Smooth muscle cell (in vitro differentiated cells): Measurements from ENCODE around the gene CEBPE. TPM values are rescaled to one million over a fixed set of nuclear protein-coding genes. Genes with fewer than 3 reads are reported as not detected.

Experiments
- DNase-seq: peaks from one replicate; lab custom pipeline; 2025; ENCODE audit not compliant: unreplicated experiment; lab: John Stamatoyannopoulos, UW
- H2AFZ ChIP-seq: fragments of 200-600 bp; sonication (generic); 2 replicates; pipeline ENCODE4 v1.6.0; 2016; ENCODE audit warnings: antibody characterized with exemption, low read depth, mild to moderate bottlenecking
- H3F3A ChIP-seq: fragments of 200-600 bp; sonication (generic); 2 replicates; pipeline ENCODE4 v1.6.0; 2017; ENCODE audit warnings: antibody characterized with exemption, low read depth
- H3K27ac ChIP-seq: fragments of 200-600 bp; sonication (generic); 2 replicates; pipeline ENCODE4 v1.5.1; 2016; ENCODE audit warnings: low read depth, mild to moderate bottlenecking
- H3K27me3 ChIP-seq: fragments of 200-600 bp; sonication (generic); 2 replicates; pipeline ENCODE4 v1.6.1; 2016; ENCODE audit warnings: low read depth, mild to moderate bottlenecking
- H3K36me3 ChIP-seq: fragments of 200-600 bp; sonication (generic); 2 replicates; pipeline ENCODE4 v1.5.1; 2016; ENCODE audit warnings: low read depth
- H3K4me1 ChIP-seq: fragments of 200-600 bp; sonication (generic); 2 replicates; pipeline ENCODE4 v1.5.1; 2016; ENCODE audit warnings: low read depth
- H3K4me2 ChIP-seq: fragments of 200-600 bp; sonication (generic); 2 replicates; pipeline ENCODE4 v1.6.0; 2016; ENCODE audit warnings: mild to moderate bottlenecking
- H3K4me3 ChIP-seq: fragments of 200-600 bp; sonication (generic); 2 replicates; pipeline ENCODE4 v1.5.1; 2016; ENCODE audit warnings: mild to moderate bottlenecking
- H3K79me2 ChIP-seq: fragments of 200-600 bp; sonication (generic); 2 replicates; pipeline ENCODE4 v1.6.0; 2016; ENCODE audit warnings: low read depth, mild to moderate bottlenecking
- H3K9ac ChIP-seq: fragments of 200-600 bp; sonication (generic); 2 replicates; pipeline ENCODE4 v1.6.0; 2016; ENCODE audit warnings: low read depth
- H3K9me3 ChIP-seq: fragments of 200-600 bp; sonication (generic); replicated peaks from 2 replicates; pipeline ENCODE4 v1.5.1; 2016; ENCODE audit warnings: low read depth
- H4K20me1 ChIP-seq: fragments of 200-600 bp; sonication (generic); 2 replicates; pipeline ENCODE4 v1.6.0; 2016; ENCODE audit warnings: low read depth
- CTCF ChIP-seq: fragments of 200-600 bp; sonication (generic); IDR thresholded peaks from 2 replicates; pipeline ENCODE4 v1.5.1; 2017; ENCODE audit warnings: borderline replicate concordance, mild to moderate bottlenecking, antibody characterized with exemption; ENCODE audit not compliant: insufficient read depth, poor library complexity, severe bottlenecking
- WGBS: methylation state at CpG from one replicate; pipeline ENCODE4 v1.1.7; 2016; ENCODE audit warnings: low lambda C conversion rate; 5-methylcytosine and 5-hydroxymethylcytosine counted together
- polyA plus RNA-seq: library from polyadenylated mRNA; unstranded; fragments of >200 nt; fragmentation: Nextera tagmentation; extraction: Ambion mirVana; gene quantifications from 2 replicates; pipeline ENCODE4 v1.2.1, GENCODE V29; 2016
- total RNA-seq: library from RNA; depleted of rRNA; stranded (reverse); fragments of >200 nt; gene quantifications from 2 replicates; pipeline ENCODE4 v1.2.3, GENCODE V29; 2014

The CEBPE gene
- total and polyA plus RNA-seq, 2 experiments from 2014 or later: not detected

- TF ChIP-seq CTCF: no peak
- H3K4me2 ChIP-seq: no peak overlapping the region
- H3K27me3 ChIP-seq: no peaks in the 10 kb centered on the region
- WGBS: 89% methylated on average over 5 of the region's 5 CpGs
- H3K9me3 ChIP-seq: no peaks in the 10 kb centered on the region
- H3F3A ChIP-seq: peaks cover 3% of the 10 kb centered on the region
- no peak overlapping the region for H3K4me3 ChIP-seq
- DNase-seq: no peak
- H4K20me1 ChIP-seq: no peaks in the 10 kb centered on the region
- H3K9ac ChIP-seq: no peak overlapping the region
- H3K79me2 ChIP-seq: no peaks in the 10 kb centered on the region
- no peak overlapping the region for H3K27ac ChIP-seq
- no peaks in the 10 kb centered on the region for H3K36me3 ChIP-seq
- peaks cover 21% of the 10 kb centered on the region for H3K4me1 ChIP-seq
- H2AFZ ChIP-seq: no peak overlapping the region
Measured at GRCh38 chr14:23162005-23162404, 43.0 kb upstream of the CEBPE start.

- no peak for TF ChIP-seq CTCF
- Histone ChIP-seq H4K20me1 (no peaks in the 10 kb centered on the region), H3K79me2 (no peaks in the 10 kb centered on the region), H3K9ac (no peak overlapping the region), H3K36me3 (no peaks in the 10 kb centered on the region), H3K27me3 (no peaks in the 10 kb centered on the region), H3K4me2 (peak overlapping the region; percentile 73), H2AFZ (no peak overlapping the region), H3K9me3 (no peaks in the 10 kb centered on the region), H3F3A (peaks cover 5% of the 10 kb centered on the region), H3K4me1 (peaks cover 18% of the 10 kb centered on the region), H3K4me3 (no peak overlapping the region), H3K27ac (peak overlapping the region; percentile 56)
- peak; percentile 9 for DNase-seq
- 39% methylated on average over 11 of the region's 11 CpGs for WGBS
Measured at GRCh38 chr14:23160924-23161522, 42.0 kb upstream of the CEBPE start.

GRCh38 chr14:23159532-23159931 lies 40.5 kb upstream of the CEBPE start:
- WGBS: 50% methylated on average over 1 of the region's 1 CpG
- H3K79me2 ChIP-seq: no peaks in the 10 kb centered on the region
- TF ChIP-seq CTCF: no peak
- no peak overlapping the region for H3K4me3 ChIP-seq
- H3K4me2 ChIP-seq: no peak overlapping the region
- H3K9ac ChIP-seq: no peak overlapping the region
- peaks cover 32% of the 10 kb centered on the region for H3K4me1 ChIP-seq
- no peak for DNase-seq
- peaks cover 12% of the 10 kb centered on the region for H3F3A ChIP-seq
- H3K27me3 ChIP-seq: no peaks in the 10 kb centered on the region
- H3K36me3 ChIP-seq: no peaks in the 10 kb centered on the region
- no peaks in the 10 kb centered on the region for H3K9me3 ChIP-seq
- no peaks in the 10 kb centered on the region for H4K20me1 ChIP-seq
- no peak overlapping the region for H2AFZ ChIP-seq
- no peak overlapping the region for H3K27ac ChIP-seq

GRCh38 chr14:23158779-23159178 lies 39.7 kb upstream of the CEBPE start:
- no peak overlapping the region for H3K9ac ChIP-seq
- H3K4me1 ChIP-seq: peaks cover 35% of the 10 kb centered on the region
- no peaks in the 10 kb centered on the region for H4K20me1 ChIP-seq
- H3F3A ChIP-seq: peaks cover 12% of the 10 kb centered on the region
- H3K27ac ChIP-seq: no peak overlapping the region
- H3K9me3 ChIP-seq: no peaks in the 10 kb centered on the region
- H3K79me2 ChIP-seq: no peaks in the 10 kb centered on the region
- no peak overlapping the region for H3K4me3 ChIP-seq
- H2AFZ ChIP-seq: no peak overlapping the region
- no peaks in the 10 kb centered on the region for H3K27me3 ChIP-seq
- no peak for TF ChIP-seq CTCF
- H3K36me3 ChIP-seq: no peaks in the 10 kb centered on the region
- WGBS: 41% methylated on average over 2 of the region's 2 CpGs
- no peak for DNase-seq
- H3K4me2 ChIP-seq: no peak overlapping the region
